CD4-positive, alpha-beta T cell treated with Interleukin-15 for 1 hour (primary cell): ENCODE measurements around the gene PSTPIP1.

Experiments
- DNase-seq: peaks from one replicate; pipeline ENCODE4 v3.0.0-alpha.2; 2020

Gene PSTPIP1

GRCh38 chr15:77046704-77047412 is 51.9 kb downstream of the PSTPIP1 start:
- no peak for DNase-seq

GRCh38 chr15:77048135-77048876 is 53.4 kb downstream of the PSTPIP1 start:
- DNase-seq = no peak

GRCh38 chr15:77052556-77052955 is 57.6 kb downstream of the PSTPIP1 start:
- DNase-seq = no peak

- DNase-seq = no peak
Observed at GRCh38 chr15:77053709-77054108, 58.8 kb downstream of the PSTPIP1 start.

GRCh38 chr15:77057072-77057471 is 62.1 kb downstream of the PSTPIP1 start:
- no peak for DNase-seq

- no peak for DNase-seq
Observed at GRCh38 chr15:77057685-77058084, 62.8 kb downstream of the PSTPIP1 start.

- no peak for DNase-seq
Observed at GRCh38 chr15:77058468-77058867, 63.5 kb downstream of the PSTPIP1 start.

- DNase-seq = no peak
Observed at GRCh38 chr15:77059786-77060361, 64.9 kb downstream of the PSTPIP1 start.

- DNase-seq = no peak
Observed at GRCh38 chr15:77060546-77060945, 65.6 kb downstream of the PSTPIP1 start.

GRCh38 chr15:77063249-77063648 is 68.3 kb downstream of the PSTPIP1 start:
- no peak for DNase-seq

- no peak for DNase-seq
Observed at GRCh38 chr15:77064063-77064462, 69.1 kb downstream of the PSTPIP1 start.

GRCh38 chr15:77064539-77065308 is 69.8 kb downstream of the PSTPIP1 start:
- DNase-seq = no peak

GRCh38 chr15:77066971-77067690 is 72.2 kb downstream of the PSTPIP1 start:
- no peak for DNase-seq

GRCh38 chr15:77067691-77068367 is 72.9 kb downstream of the PSTPIP1 start:
- no peak for DNase-seq

GRCh38 chr15:77068633-77069032 is 73.7 kb downstream of the PSTPIP1 start:
- no peak for DNase-seq

GRCh38 chr15:77069521-77070121 is 74.7 kb downstream of the PSTPIP1 start:
- DNase-seq = no peak

- DNase-seq = no peak
Observed at GRCh38 chr15:77070180-77070494, 75.2 kb downstream of the PSTPIP1 start.

GRCh38 chr15:77070495-77071304 is 75.8 kb downstream of the PSTPIP1 start, which contains the start of gene TSPAN3:
TSPAN3 (minus strand) TSS chr15:77071109; CDS start chr15:77070954, 155 bp downstream.
- DNase-seq = peak; percentile 93

- DNase-seq = no peak
Observed at GRCh38 chr15:77071305-77072223, 76.6 kb downstream of the PSTPIP1 start.

- no peak for DNase-seq
Observed at GRCh38 chr15:77074350-77074749, 79.4 kb downstream of the PSTPIP1 start.
